ENCODE results near the gene PLA2G4D.

The PLA2G4D gene

DNA sequence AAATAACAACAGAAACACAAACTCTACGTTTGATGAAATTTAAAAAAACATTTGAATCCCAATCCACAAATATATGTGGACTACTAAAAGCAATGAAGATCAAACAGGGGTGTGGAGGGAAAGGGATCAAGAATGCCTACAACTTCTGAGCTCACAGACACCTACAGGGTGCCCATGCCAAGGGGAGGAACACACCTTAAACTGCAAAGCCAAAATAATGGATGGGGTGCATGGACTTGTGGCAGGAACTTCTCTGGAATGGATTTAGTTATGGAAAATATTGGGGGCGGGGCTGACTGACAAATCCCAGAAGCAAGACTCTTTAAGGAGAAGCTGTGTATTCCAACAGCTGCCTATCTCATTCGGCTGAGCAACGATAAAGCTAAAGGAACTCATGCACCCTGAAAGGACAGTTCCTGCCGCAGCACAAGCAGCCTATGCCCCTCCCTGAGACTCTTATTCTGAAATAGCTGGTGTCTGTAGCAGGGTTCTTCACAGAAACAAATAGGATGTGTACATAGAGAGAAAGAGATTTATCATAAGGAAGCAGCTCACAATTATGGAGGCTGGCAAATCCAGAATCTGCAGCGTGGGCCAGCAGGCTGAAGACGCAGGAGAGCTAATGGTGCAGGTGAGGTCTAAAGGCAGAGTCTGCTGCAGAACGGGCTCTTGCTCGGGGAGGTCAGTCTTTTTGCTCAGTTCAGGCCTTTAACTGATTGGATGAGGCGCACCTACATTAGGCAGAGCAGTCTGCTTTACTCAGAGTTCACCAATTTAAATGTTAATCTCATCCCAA is 24.5 kb upstream of the PLA2G4D start:
- Histone ChIP-seq H3K18ac (ENCODE audit: low read length) (no peak overlapping the region), H3K27me3 (ENCODE audit: control insufficient read depth in 3 of 3, insufficient read depth in 3 of 3, low read depth in 1 of 3, low read length in 3 of 3) (peaks cover 0 to 8% (median 0%) of the 10 kb centered on the region in 3 experiments), H2BK120ac (ENCODE audit: low read depth, low read length) (no peak overlapping the region), H3K4me2 (ENCODE audit: insufficient read depth, low read length, poor library complexity, severe bottlenecking) (no peak overlapping the region), H3K36me3 (replicated peaks in 1 of 2; ENCODE audit: control insufficient read depth in 2 of 2, insufficient read depth in 2 of 2, low read length in 2 of 2) (no peaks in the 10 kb centered on the region), H3K4me3 (ENCODE audit: low read length in 2 of 2) (no peak overlapping the region), H3K14ac (ENCODE audit: low read length) (no peak overlapping the region), H2AK5ac (ENCODE audit: low read depth, low read length) (no peak overlapping the region), H3K4ac (ENCODE audit: low read length) (no peak overlapping the region), H3K23ac (ENCODE audit: low read depth, low read length, poor library complexity) (no peak overlapping the region), H3K27ac (replicated peaks; ENCODE audit: low read length) (no peak overlapping the region), H2AFZ (ENCODE audit: low read length) (peak overlapping the region; percentile 78), H3K4me1 (ENCODE audit: control insufficient read depth in 2 of 2, insufficient read depth in 1 of 2, low read depth in 1 of 2, low read length in 2 of 2) (peaks cover 0 to 2% of the 10 kb centered on the region in 2 donors), H3K9ac (ENCODE audit: low read depth, low read length, poor library complexity) (no peak overlapping the region), H3K9me3 (replicated peaks in 1 of 2; ENCODE audit: control insufficient read depth in 2 of 2, insufficient read depth in 1 of 2, low read depth in 1 of 2, low read length in 2 of 2) (peaks cover 0 to 2% of the 10 kb centered on the region in 2 donors), H4K91ac (ENCODE audit: low read depth, low read length, poor library complexity) (no peak overlapping the region), H2BK5ac (ENCODE audit: low read length) (no peak overlapping the region), H2BK15ac (ENCODE audit: low read length) (no peak overlapping the region), H3K79me1 (ENCODE audit: low read depth, low read length) (no peaks in the 10 kb centered on the region), H4K8ac (ENCODE audit: low read depth, low read length) (no peak overlapping the region), H2BK12ac (ENCODE audit: low read length) (no peak overlapping the region)
- no CpG with 5 or more reads among the region's 10 CpGs for WGBS, 2 donors (ENCODE audit: extremely low coverage in 2 of 2, insufficient read length in 2 of 2, insufficient replicate concordance in 1 of 2)
- DNase-seq (ENCODE audit: low spot score): no peak

DNA sequence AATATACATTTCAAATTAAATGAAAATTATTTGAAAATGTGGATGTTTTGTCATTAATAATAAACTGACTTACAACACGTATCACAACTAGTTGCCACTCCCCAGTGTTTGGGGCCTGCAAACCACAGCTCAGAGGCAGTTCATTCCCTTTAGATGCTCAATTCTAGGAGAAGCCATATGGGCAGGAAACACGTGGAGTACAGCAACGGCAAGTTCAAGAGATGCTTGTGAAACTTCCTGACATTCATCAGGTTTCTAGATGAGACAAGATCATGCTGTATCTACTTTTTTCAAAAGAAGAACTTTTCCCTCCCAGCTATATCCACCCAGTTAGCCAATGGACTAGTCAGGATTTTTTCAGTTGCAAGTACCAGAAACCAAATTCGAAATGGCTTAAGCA is 17.6 kb upstream of the PLA2G4D start:
- no peak overlapping the region for H2BK120ac ChIP-seq (ENCODE audit: low read depth, low read length)
- no peak for DNase-seq (ENCODE audit: low spot score)
- no peaks in the 10 kb centered on the region for H3K36me3 ChIP-seq (replicated peaks in 1 of 2; ENCODE audit: control insufficient read depth in 2 of 2, insufficient read depth in 2 of 2, low read length in 2 of 2)
- no peak overlapping the region for H4K8ac ChIP-seq (ENCODE audit: low read depth, low read length)
- no peak overlapping the region for H2BK15ac ChIP-seq (ENCODE audit: low read length)
- no peak overlapping the region for H2BK5ac ChIP-seq (ENCODE audit: low read length)
- H3K4ac ChIP-seq (ENCODE audit: low read length): no peak overlapping the region
- no peak overlapping the region for H2AFZ ChIP-seq (ENCODE audit: low read length)
- H4K91ac ChIP-seq (ENCODE audit: low read depth, low read length, poor library complexity): no peak overlapping the region
- peaks cover 0 to 4% (median 0%) of the 10 kb centered on the region in 3 experiments for H3K27me3 ChIP-seq (ENCODE audit: control insufficient read depth in 3 of 3, insufficient read depth in 3 of 3, low read depth in 1 of 3, low read length in 3 of 3)
- H3K4me2 ChIP-seq (ENCODE audit: insufficient read depth, low read length, poor library complexity, severe bottlenecking): no peak overlapping the region
- no peaks in the 10 kb centered on the region for H3K4me1 ChIP-seq (ENCODE audit: control insufficient read depth in 2 of 2, insufficient read depth in 1 of 2, low read depth in 1 of 2, low read length in 2 of 2)
- no peak overlapping the region for H2BK12ac ChIP-seq (ENCODE audit: low read length)
- H3K23ac ChIP-seq (ENCODE audit: low read depth, low read length, poor library complexity): no peak overlapping the region
- no peaks in the 10 kb centered on the region for H3K79me1 ChIP-seq (ENCODE audit: low read depth, low read length)
- H3K27ac ChIP-seq (replicated peaks; ENCODE audit: low read length): no peak overlapping the region
- H3K4me3 ChIP-seq (ENCODE audit: low read length in 2 of 2): no peak overlapping the region
- H2AK5ac ChIP-seq (ENCODE audit: low read depth, low read length): no peak overlapping the region
- H3K18ac ChIP-seq (ENCODE audit: low read length): no peak overlapping the region
- no peak overlapping the region for H3K14ac ChIP-seq (ENCODE audit: low read length)
- peaks cover 0 to 4% of the 10 kb centered on the region in 2 donors for H3K9me3 ChIP-seq (replicated peaks in 1 of 2; ENCODE audit: control insufficient read depth in 2 of 2, insufficient read depth in 1 of 2, low read depth in 1 of 2, low read length in 2 of 2)
- no peak overlapping the region for H3K9ac ChIP-seq (ENCODE audit: low read depth, low read length, poor library complexity)
- no CpG with 5 or more reads among the region's 4 CpGs for WGBS, 2 donors (ENCODE audit: extremely low coverage in 2 of 2, insufficient read length in 2 of 2, insufficient replicate concordance in 1 of 2)

DNA sequence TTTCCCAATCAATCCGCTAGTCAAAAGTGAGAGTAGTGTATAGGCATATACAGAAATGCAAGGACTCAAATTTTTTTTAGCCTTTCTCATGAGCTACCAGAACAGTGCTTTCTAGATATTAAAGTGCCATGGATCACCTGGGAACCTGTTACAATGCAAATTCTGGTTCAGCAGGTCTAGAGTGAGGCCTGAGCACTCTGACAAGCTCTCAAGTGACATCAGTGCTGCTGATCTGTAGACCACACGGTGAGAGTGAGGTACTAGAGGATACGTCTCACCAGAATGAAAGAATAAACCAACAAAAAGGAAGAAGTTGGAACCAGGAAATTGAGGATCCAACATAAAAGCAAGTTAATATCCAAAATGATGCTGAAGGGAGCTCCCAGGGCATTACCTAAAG is 16.0 kb upstream of the PLA2G4D start:
- WGBS, 2 donors (ENCODE audit: extremely low coverage in 2 of 2, insufficient read length in 2 of 2, insufficient replicate concordance in 1 of 2): no CpG with 5 or more reads among the region's 3 CpGs
- Histone ChIP-seq H3K79me1 (ENCODE audit: low read depth, low read length) (no peaks in the 10 kb centered on the region), H2BK5ac (ENCODE audit: low read length) (no peak overlapping the region), H2AFZ (ENCODE audit: low read length) (no peak overlapping the region), H3K23ac (ENCODE audit: low read depth, low read length, poor library complexity) (no peak overlapping the region), H2BK120ac (ENCODE audit: low read depth, low read length) (no peak overlapping the region), H3K36me3 (replicated peaks in 1 of 2; ENCODE audit: control insufficient read depth in 2 of 2, insufficient read depth in 2 of 2, low read length in 2 of 2) (no peaks in the 10 kb centered on the region), H2BK15ac (ENCODE audit: low read length) (no peak overlapping the region), H4K8ac (ENCODE audit: low read depth, low read length) (no peak overlapping the region), H3K4me3 (ENCODE audit: low read length in 2 of 2) (no peak overlapping the region), H3K4me2 (ENCODE audit: insufficient read depth, low read length, poor library complexity, severe bottlenecking) (no peak overlapping the region), H3K9me3 (replicated peaks in 1 of 2; ENCODE audit: control insufficient read depth in 2 of 2, insufficient read depth in 1 of 2, low read depth in 1 of 2, low read length in 2 of 2) (peaks cover 0 to 3% of the 10 kb centered on the region in 2 donors), H3K27ac (replicated peaks; ENCODE audit: low read length) (no peak overlapping the region), H3K4me1 (ENCODE audit: control insufficient read depth in 2 of 2, insufficient read depth in 1 of 2, low read depth in 1 of 2, low read length in 2 of 2) (no peaks in the 10 kb centered on the region), H3K27me3 (ENCODE audit: control insufficient read depth in 3 of 3, insufficient read depth in 3 of 3, low read depth in 1 of 3, low read length in 3 of 3) (peaks cover 0 to 4% (median 0%) of the 10 kb centered on the region in 3 experiments), H2AK5ac (ENCODE audit: low read depth, low read length) (no peak overlapping the region), H2BK12ac (ENCODE audit: low read length) (no peak overlapping the region), H3K9ac (ENCODE audit: low read depth, low read length, poor library complexity) (no peak overlapping the region), H4K91ac (ENCODE audit: low read depth, low read length, poor library complexity) (no peak overlapping the region), H3K4ac (ENCODE audit: low read length) (no peak overlapping the region), H3K14ac (ENCODE audit: low read length) (no peak overlapping the region), H3K18ac (ENCODE audit: low read length) (no peak overlapping the region)
- DNase-seq (ENCODE audit: low spot score): no peak

DNA sequence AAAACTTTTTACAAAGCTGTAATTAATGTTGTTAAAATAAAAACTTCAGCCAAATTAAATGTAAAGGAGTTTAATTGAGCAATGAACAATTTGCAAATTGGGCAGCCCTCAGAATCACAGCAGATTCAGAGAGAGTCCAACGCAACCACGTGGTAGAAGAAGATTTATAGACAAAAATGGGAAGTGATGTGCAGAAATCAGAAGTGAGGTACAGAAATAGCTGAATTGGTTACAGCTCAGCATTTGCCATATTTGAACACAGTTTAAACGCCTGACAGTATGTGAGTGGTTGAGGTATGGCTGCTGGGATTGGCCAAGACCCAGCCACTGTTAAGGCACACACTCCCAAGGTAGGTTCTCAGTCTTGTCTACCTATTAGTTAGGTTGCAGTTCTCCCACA is 14.4 kb upstream of the PLA2G4D start:
- no CpG with 5 or more reads among the region's 3 CpGs for WGBS, 2 donors (ENCODE audit: extremely low coverage in 2 of 2, insufficient read length in 2 of 2, insufficient replicate concordance in 1 of 2)
- no peak for DNase-seq (ENCODE audit: low spot score)
- H3K27me3 ChIP-seq (ENCODE audit: control insufficient read depth in 3 of 3, insufficient read depth in 3 of 3, low read depth in 1 of 3, low read length in 3 of 3): peaks cover 0 to 7% (median 0%) of the 10 kb centered on the region in 3 experiments
- peaks cover 0 to 4% of the 10 kb centered on the region in 2 donors for H3K9me3 ChIP-seq (replicated peaks in 1 of 2; ENCODE audit: control insufficient read depth in 2 of 2, insufficient read depth in 1 of 2, low read depth in 1 of 2, low read length in 2 of 2)
- H3K23ac ChIP-seq (ENCODE audit: low read depth, low read length, poor library complexity): no peak overlapping the region
- no peak overlapping the region for H4K91ac ChIP-seq (ENCODE audit: low read depth, low read length, poor library complexity)
- H2BK120ac ChIP-seq (ENCODE audit: low read depth, low read length): no peak overlapping the region
- H3K4me3 ChIP-seq (ENCODE audit: low read length in 2 of 2): no peak overlapping the region
- no peak overlapping the region for H3K9ac ChIP-seq (ENCODE audit: low read depth, low read length, poor library complexity)
- peaks cover 2% of the 10 kb centered on the region for H3K79me1 ChIP-seq (ENCODE audit: low read depth, low read length)
- no peak overlapping the region for H2BK15ac ChIP-seq (ENCODE audit: low read length)
- no peak overlapping the region for H2AK5ac ChIP-seq (ENCODE audit: low read depth, low read length)
- no peak overlapping the region for H3K4me2 ChIP-seq (ENCODE audit: insufficient read depth, low read length, poor library complexity, severe bottlenecking)
- H3K14ac ChIP-seq (ENCODE audit: low read length): no peak overlapping the region
- no peak overlapping the region for H2BK5ac ChIP-seq (ENCODE audit: low read length)
- no peak overlapping the region for H2BK12ac ChIP-seq (ENCODE audit: low read length)
- no peaks in the 10 kb centered on the region for H3K4me1 ChIP-seq (ENCODE audit: control insufficient read depth in 2 of 2, insufficient read depth in 1 of 2, low read depth in 1 of 2, low read length in 2 of 2)
- no peaks in the 10 kb centered on the region for H3K36me3 ChIP-seq (replicated peaks in 1 of 2; ENCODE audit: control insufficient read depth in 2 of 2, insufficient read depth in 2 of 2, low read length in 2 of 2)
- H3K18ac ChIP-seq (ENCODE audit: low read length): no peak overlapping the region
- H3K27ac ChIP-seq (replicated peaks; ENCODE audit: low read length): no peak overlapping the region
- H2AFZ ChIP-seq (ENCODE audit: low read length): no peak overlapping the region
- no peak overlapping the region for H4K8ac ChIP-seq (ENCODE audit: low read depth, low read length)
- no peak overlapping the region for H3K4ac ChIP-seq (ENCODE audit: low read length)

Data from neuronal stem cell (in vitro differentiated cells).